ENCODE measurements around the gene COL15A1.

COL15A1 gene

DNA sequence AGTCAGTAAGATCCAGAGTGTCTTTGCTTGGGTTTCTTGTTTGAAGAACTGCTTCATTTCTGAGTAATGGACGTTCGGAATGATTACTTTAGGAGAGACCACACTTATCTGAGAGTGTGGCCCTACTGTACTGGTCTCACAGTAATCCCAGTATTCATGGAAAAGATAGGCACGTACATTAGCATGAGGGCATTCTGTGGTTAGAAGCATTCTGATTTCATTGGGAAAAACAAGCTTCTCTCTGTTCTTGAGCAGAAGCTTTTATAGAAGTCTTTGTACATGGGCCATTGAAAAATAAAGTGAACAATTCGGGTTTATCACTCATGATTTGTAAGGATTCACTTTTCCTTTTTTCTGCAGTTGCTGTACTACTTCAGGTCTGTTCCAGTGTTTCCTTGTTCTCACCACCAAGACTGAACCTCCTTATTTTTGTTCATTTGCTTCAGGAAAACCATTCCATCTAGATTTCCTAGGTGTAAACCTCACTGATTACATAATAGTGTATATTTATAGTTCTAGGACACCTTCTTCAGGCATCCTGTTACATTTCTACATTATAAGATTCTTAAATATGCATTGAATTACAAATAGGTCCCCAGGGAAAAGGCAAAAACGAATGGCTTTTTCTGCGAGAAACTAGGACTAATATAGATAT, 171.3 kb downstream of the COL15A1 start:
- DNase-seq (ENCODE audit: low spot score in 2 of 2) (no peak), ATAC-seq (ENCODE audit: low read depth) (no peak)
- H3K4me1 Mint-ChIP-seq, result peaks cover 42% of the 10 kb centered on the region
- H3K27ac Mint-ChIP-seq, result no peak overlapping the region
- no peaks in the 10 kb centered on the region for H3K27me3 Mint-ChIP-seq
- peaks cover 4% of the 10 kb centered on the region for H3K36me3 Mint-ChIP-seq
- H3K9me3 Mint-ChIP-seq, result no peaks in the 10 kb centered on the region
- H3K4me3 Mint-ChIP-seq, result no peak overlapping the region

DNA sequence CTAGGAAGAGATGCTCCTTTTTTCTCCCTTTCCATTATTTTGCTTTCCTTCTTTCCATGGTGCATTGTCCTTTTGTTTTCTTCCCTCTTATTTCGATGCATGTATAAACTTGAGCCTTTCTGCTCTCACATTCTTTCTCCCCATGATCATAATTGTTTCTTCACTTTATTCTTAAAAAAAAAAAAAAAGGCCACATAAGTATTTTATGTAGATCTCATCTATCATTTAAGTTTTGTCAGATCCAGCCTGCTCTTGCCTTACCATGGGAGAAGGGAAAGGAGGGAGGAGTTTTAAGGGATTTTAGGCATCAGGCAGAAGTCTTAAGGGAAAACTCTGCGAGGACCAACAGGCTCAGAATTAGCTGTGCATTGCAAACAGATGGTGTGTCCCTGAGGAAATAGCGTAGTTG, 172.3 kb downstream of the COL15A1 start:
- H3K9me3 Mint-ChIP-seq, result no peaks in the 10 kb centered on the region
- no peak for ATAC-seq (ENCODE audit: low read depth)
- no peak overlapping the region for H3K4me3 Mint-ChIP-seq
- H3K27me3 Mint-ChIP-seq, result no peaks in the 10 kb centered on the region
- no peak overlapping the region for H3K27ac Mint-ChIP-seq
- H3K4me1 Mint-ChIP-seq, result peaks cover 47% of the 10 kb centered on the region
- H3K36me3 Mint-ChIP-seq, result peaks cover 4% of the 10 kb centered on the region
- DNase-seq (ENCODE audit: low spot score in 2 of 2), result no peak

DNA sequence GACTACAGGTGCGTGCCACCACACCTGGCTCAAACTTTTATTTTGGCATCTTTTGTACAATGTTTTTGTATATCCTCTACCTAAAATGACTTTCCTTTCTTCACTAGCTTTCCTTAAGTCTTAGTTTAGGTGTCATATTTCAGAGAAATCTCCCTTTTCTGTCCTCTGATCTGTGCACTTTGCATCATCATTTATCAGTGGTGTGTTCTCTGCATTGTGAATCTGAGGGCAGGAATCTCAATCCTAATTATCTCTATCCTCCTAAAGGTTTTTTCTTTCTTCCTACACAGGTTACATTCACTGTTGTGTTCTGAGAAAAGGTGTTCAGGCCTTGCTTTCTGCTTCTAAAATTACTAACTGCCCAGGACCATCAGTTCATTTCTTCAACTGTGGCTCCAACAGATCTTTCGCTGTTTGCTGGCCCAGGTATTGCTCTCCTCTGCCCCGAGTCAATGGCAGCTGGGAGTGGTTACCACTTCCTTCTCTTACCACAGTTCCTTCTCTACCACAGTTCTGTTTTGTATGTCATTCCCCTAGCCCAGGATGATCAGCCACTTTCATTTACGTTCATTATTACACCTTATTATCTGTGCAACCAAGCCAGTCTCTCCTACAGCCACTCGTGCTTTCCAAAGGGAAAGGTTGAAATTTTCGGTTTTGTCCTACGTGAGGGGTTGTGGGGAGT, 175.2 kb downstream of the COL15A1 start:
- DNase-seq (ENCODE audit: low spot score in 2 of 2) (peak in 1 of 2 donors; percentile 45), ATAC-seq (ENCODE audit: low read depth) (peak; percentile 99)
- H3K27me3 Mint-ChIP-seq, result no peaks in the 10 kb centered on the region
- peak overlapping the region; percentile 85 for H3K27ac Mint-ChIP-seq
- H3K4me3 Mint-ChIP-seq, result peak overlapping the region; percentile 81
- no peaks in the 10 kb centered on the region for H3K9me3 Mint-ChIP-seq
- H3K4me1 Mint-ChIP-seq, result peaks cover 42% of the 10 kb centered on the region
- H3K36me3 Mint-ChIP-seq, result peaks cover 6% of the 10 kb centered on the region

DNA sequence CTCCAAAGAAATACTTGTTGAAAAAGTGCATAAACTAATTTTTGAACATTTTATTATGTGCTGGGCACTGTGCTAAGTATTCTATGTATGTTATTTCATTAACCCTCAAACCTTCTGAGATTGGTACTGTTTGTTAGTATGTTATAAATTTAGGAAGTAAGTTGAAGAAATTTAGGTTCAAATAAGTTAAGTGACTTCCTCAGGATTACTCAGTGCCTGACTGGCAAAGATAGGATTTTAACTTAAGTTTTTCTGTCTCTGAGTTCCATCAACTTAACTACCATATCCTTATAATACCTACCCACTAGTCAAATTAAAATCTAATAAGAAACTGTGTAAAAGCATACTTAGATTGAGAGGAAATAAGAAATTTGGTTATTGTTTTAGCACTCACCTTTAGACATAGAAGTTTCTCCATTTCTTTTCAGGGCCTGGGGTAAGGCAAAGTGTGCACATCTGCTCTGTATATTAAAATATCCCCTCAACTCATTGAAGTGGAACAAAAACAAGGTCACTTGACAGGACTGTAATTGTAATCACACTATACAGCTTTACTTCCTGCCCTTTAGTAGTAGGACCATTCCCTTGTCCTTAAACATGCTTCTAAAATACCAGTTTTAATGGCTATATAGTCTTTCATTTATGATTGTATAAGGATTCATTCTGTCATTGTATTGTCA, 176.4 kb downstream of the COL15A1 start:
- peak overlapping the region; percentile 3 for H3K4me3 Mint-ChIP-seq
- peak; percentile 52 for ATAC-seq (ENCODE audit: low read depth)
- no peaks in the 10 kb centered on the region for H3K27me3 Mint-ChIP-seq

More for the DNA sequence above, 176.4 kb downstream of the COL15A1 start:
- peaks cover 40% of the 10 kb centered on the region for H3K4me1 Mint-ChIP-seq
- peak overlapping the region; percentile 85 for H3K27ac Mint-ChIP-seq
- no peaks in the 10 kb centered on the region for H3K9me3 Mint-ChIP-seq
- peaks cover 6% of the 10 kb centered on the region for H3K36me3 Mint-ChIP-seq
- no peak for DNase-seq (ENCODE audit: low spot score in 2 of 2)
